ENCODE data around the gene NUDT22.

DNA sequence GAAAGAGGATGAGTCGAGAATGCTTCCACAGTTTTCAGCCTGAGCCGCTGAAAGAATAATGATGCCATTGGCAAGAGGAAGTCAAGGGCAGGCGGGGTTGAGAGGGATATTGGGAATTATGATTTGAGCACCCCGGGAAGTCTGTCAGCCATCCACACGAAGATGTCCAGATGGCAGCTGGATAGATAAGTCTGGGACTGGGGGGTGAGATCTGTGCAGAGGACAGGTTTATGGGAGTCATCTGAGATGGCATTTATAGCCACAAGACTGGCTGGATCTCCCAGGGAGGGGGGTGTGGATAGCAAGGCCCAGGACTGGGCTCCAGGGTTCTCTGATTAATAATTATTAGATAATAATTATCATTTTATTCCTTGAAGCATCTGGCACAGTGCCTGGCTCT, 45.2 kb upstream of the NUDT22 start:
- TF ChIP-seq, protein P1, sequence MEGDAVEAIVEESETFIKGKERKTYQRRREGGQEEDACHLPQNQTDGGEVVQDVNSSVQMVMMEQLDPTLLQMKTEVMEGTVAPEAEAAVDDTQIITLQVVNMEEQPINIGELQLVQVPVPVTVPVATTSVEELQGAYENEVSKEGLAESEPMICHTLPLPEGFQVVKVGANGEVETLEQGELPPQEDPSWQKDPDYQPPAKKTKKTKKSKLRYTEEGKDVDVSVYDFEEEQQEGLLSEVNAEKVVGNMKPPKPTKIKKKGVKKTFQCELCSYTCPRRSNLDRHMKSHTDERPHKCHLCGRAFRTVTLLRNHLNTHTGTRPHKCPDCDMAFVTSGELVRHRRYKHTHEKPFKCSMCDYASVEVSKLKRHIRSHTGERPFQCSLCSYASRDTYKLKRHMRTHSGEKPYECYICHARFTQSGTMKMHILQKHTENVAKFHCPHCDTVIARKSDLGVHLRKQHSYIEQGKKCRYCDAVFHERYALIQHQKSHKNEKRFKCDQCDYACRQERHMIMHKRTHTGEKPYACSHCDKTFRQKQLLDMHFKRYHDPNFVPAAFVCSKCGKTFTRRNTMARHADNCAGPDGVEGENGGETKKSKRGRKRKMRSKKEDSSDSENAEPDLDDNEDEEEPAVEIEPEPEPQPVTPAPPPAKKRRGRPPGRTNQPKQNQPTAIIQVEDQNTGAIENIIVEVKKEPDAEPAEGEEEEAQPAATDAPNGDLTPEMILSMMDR (IDR thresholded peaks at IDR 0.05 in 8 of 11, conservative IDR thresholded peaks at IDR 0.05 in 3 of 11), result no peak
- no peak for TF ChIP-seq POLR2A (IDR thresholded peaks at IDR 0.05)

All from spleen (tissue), 7 donors.